GM19240 (cell line): ENCODE results near the gene SLC39A2.
"Not testable (repeated sequence)": the region's sequence is repeated elsewhere in the genome, so short reads cannot be mapped to it uniquely, and the experiment has no call there.

Experiments
- DNase-seq: peaks from one replicate; pipeline ENCODE4 v3.0.0; 2011; ENCODE audit warnings: low spot score; ENCODE audit not compliant: insufficient read length

Gene SLC39A2

GRCh38 chr14:20996521-20996920 lies 2.6 kb upstream of the SLC39A2 start:
- DNase-seq = no peak

- no peak for DNase-seq
Measured at GRCh38 chr14:20997115-20997514, 2.0 kb upstream of the SLC39A2 start.

GRCh38 chr14:20997564-20997963 lies 1.5 kb upstream of the SLC39A2 start:
- no peak for DNase-seq

- no peak for DNase-seq
Measured at GRCh38 chr14:20998139-20998538, 954 bp upstream of the SLC39A2 start.

GRCh38 chr14:20999591-20999990 lies 498 bp downstream of the SLC39A2 start:
- no peak for DNase-seq

GRCh38 chr14:21001218-21001617 lies 2.1 kb downstream of the SLC39A2 start:
- DNase-seq = no peak

- DNase-seq = no peak
Measured at GRCh38 chr14:21003788-21004346, 4.8 kb downstream of the SLC39A2 start.

- DNase-seq = not testable (repeated sequence)
Measured at GRCh38 chr14:21009721-21010120, 10.6 kb downstream of the SLC39A2 start.

GRCh38 chr14:21011136-21011535 lies 12.0 kb downstream of the SLC39A2 start:
- DNase-seq = no peak

GRCh38 chr14:21014761-21015190 lies 15.7 kb downstream of the SLC39A2 start:
- DNase-seq = peak; percentile 50

- no peak for DNase-seq
Measured at GRCh38 chr14:21015312-21015711, 16.2 kb downstream of the SLC39A2 start.

GRCh38 chr14:21016413-21017190 lies 17.5 kb downstream of the SLC39A2 start:
- no peak for DNase-seq

GRCh38 chr14:21017528-21018245 lies 18.6 kb downstream of the SLC39A2 start:
- DNase-seq = no peak

GRCh38 chr14:21018286-21018685 lies 19.2 kb downstream of the SLC39A2 start:
- no peak for DNase-seq

GRCh38 chr14:21018781-21019180 lies 19.7 kb downstream of the SLC39A2 start:
- no peak for DNase-seq

- DNase-seq = no peak
Measured at GRCh38 chr14:21019366-21019765, 20.3 kb downstream of the SLC39A2 start.

GRCh38 chr14:21020977-21021545 lies 22.0 kb downstream of the SLC39A2 start:
- no peak for DNase-seq

GRCh38 chr14:21022686-21023085 lies 23.6 kb downstream of the SLC39A2 start:
- DNase-seq = no peak

GRCh38 chr14:21023174-21023573 lies 24.1 kb downstream of the SLC39A2 start:
- DNase-seq = no peak

GRCh38 chr14:21023817-21024584 lies 24.9 kb downstream of the SLC39A2 start:
- DNase-seq = no peak
